GM12878 (cell line): ENCODE results near the gene NDUFA9. TPM values are rescaled to one million over a fixed set of nuclear protein-coding genes. Genes with fewer than 3 reads are reported as not detected.

Source experiments
- ATAC-seq: fragments of 200-7000 bp; cut with Tn5 transposase; 3 replicates; pipeline ENCODE4 v1.9.1; 2020; ENCODE audit warnings: mild to moderate bottlenecking, moderate library complexity
- BruUV-seq: library from RNA; stranded (reverse); fragments of 400-500 nt; replicated peaks from 2 replicates; lab custom pipeline; 2021; lab: Mats Ljungman, UMichigan
- CTCF ChIA-PET: fragments of 300-600 bp; sonication (Branson Sonifier 250); formaldehyde crosslinking; extraction: SDS; loops from one replicate; lab custom pipeline; 2021; ENCODE audit warnings: inconsistent platforms; lab: Yijun Ruan, JAX
- POLR2A ChIA-PET: fragments of 350-600 bp; formaldehyde crosslinking; extraction: SDS; loops from one replicate; lab custom pipeline; 2021; ENCODE audit warnings: inconsistent platforms; lab: Charles Lee
- RAD21 ChIA-PET: fragments of 300-600 bp; sonication (Branson Sonifier 250); formaldehyde crosslinking; loops from one replicate; lab custom pipeline; 2023; ENCODE audit warnings: antibody characterized with exemption; ENCODE audit not compliant: unreplicated experiment; lab: Charles Lee
- SMC1A ChIA-PET: fragments of 300-600 bp; sonication (Branson Sonifier 250); formaldehyde crosslinking; loops from one replicate; lab custom pipeline; 2023; ENCODE audit not compliant: unreplicated experiment, uncharacterized antibody; lab: Charles Lee
- DNase-seq: peaks from one replicate; pipeline ENCODE4 v3.0.0-alpha.2; 2011; ENCODE audit warnings: low read depth, low spot score
- FAIRE-seq: peaks from 3 replicates; lab custom pipeline; 2011; peaks lifted over from hg19 to GRCh38; lab: Jason Lieb, UNC
- H2AFZ ChIP-seq: 2 replicates; pipeline ENCODE4 v1.6.0; 2011; ENCODE audit warnings: low read depth, low read length, control low read depth; ENCODE audit not compliant: control insufficient read depth
- H3K27ac ChIP-seq: 2 replicates; pipeline ENCODE4 v1.5.1; 2011; ENCODE audit warnings: control low read depth; ENCODE audit not compliant: control insufficient read depth, insufficient read depth
- H3K27me3 ChIP-seq, 2 experiments: replicated peaks in 1 of 2; 2 replicates each; pipeline versions ENCODE4 v1.6.0 to v1.6.1; 2011; ENCODE audit warnings: low read length in 1 of 2; ENCODE audit not compliant: control insufficient read depth in 2 of 2, insufficient read depth in 2 of 2
- H3K36me3 ChIP-seq, 2 experiments: 2 replicates each; pipeline ENCODE4 v1.5.1; 2011; ENCODE audit warnings: low read length in 1 of 2; ENCODE audit not compliant: control insufficient read depth in 2 of 2, insufficient read depth in 2 of 2
- H3K4me1 ChIP-seq: 2 replicates; pipeline ENCODE4 v1.6.1; 2011; ENCODE audit warnings: mild to moderate bottlenecking, low read length, moderate library complexity, mixed read lengths; ENCODE audit not compliant: control insufficient read depth, insufficient read depth
- H3K4me2 ChIP-seq: 2 replicates; pipeline ENCODE4 v1.6.0; 2011; ENCODE audit warnings: control low read depth; ENCODE audit not compliant: control insufficient read depth, insufficient read depth
- H3K4me3 ChIP-seq: fragments of 200-600 bp; sonication (generic); 2 replicates; pipeline ENCODE4 v1.5.1; 2016
- H3K79me2 ChIP-seq: 2 replicates; pipeline ENCODE4 v1.6.0; 2011; ENCODE audit warnings: low read length; ENCODE audit not compliant: control insufficient read depth, insufficient read depth
- H3K9ac ChIP-seq: 2 replicates; pipeline ENCODE4 v1.8.0; 2011; ENCODE audit warnings: low read length, control low read depth, mixed read lengths; ENCODE audit not compliant: control insufficient read depth, insufficient read depth
- H3K9me3 ChIP-seq: replicated peaks from 3 replicates; pipeline ENCODE4 v1.5.1; 2011; ENCODE audit warnings: mild to moderate bottlenecking, low read length; ENCODE audit not compliant: control insufficient read depth, insufficient read depth
- H4K20me1 ChIP-seq: 2 replicates; pipeline ENCODE4 v1.6.0; 2011; ENCODE audit not compliant: control insufficient read depth, insufficient read depth
- BHLHE40 ChIP-seq, 2 experiments: fragments of 450-650 bp in 1 of 2; IDR thresholded peaks; 2 replicates each; pipeline ENCODE4 v1.6.1; 2011 to 2017; ENCODE audit warnings: low read depth in 2 of 2, borderline replicate concordance in 1 of 2, improper control_type of control experiment in 1 of 2, low read length in 1 of 2, mild to moderate bottlenecking in 1 of 2
- CHD2 ChIP-seq: IDR thresholded peaks from 2 replicates; pipeline ENCODE4 v1.6.1; 2011; ENCODE audit warnings: low read depth, low read length, improper control_type of control experiment, borderline replicate concordance
- GATAD2B ChIP-seq: fragments of 450-650 bp; conservative IDR thresholded peaks from 2 replicates; pipeline ENCODE4 v1.6.1; 2017; ENCODE audit warnings: low read depth, mild to moderate bottlenecking, moderate library complexity
- MTA2 ChIP-seq: fragments of 450-650 bp; IDR thresholded peaks from 2 replicates; pipeline ENCODE4 v1.6.1; 2016; ENCODE audit warnings: low read depth, mild to moderate bottlenecking, moderate library complexity
- NFYA ChIP-seq: IDR thresholded peaks from 2 replicates; pipeline ENCODE4 v1.6.1; 2011; ENCODE audit warnings: low read depth, mild to moderate bottlenecking, low read length, improper control_type of control experiment, borderline replicate concordance
- PBX3 ChIP-seq: IDR thresholded peaks from 2 replicates; pipeline ENCODE4 v1.6.1; 2011; ENCODE audit warnings: mild to moderate bottlenecking, low read depth, low read length, moderate library complexity; ENCODE audit not compliant: insufficient replicate concordance
- PKNOX1 ChIP-seq: fragments of 450-650 bp; IDR thresholded peaks from 2 replicates; pipeline ENCODE4 v1.6.1; 2016; ENCODE audit warnings: mild to moderate bottlenecking
- ZBTB11 ChIP-seq: fragments of 450-650 bp; formaldehyde crosslinking; IDR thresholded peaks from 2 replicates; pipeline ENCODE4 v1.5.0; 2022; ENCODE audit warnings: mild to moderate bottlenecking, missing genetic modification characterization
- WGBS: methylation state at CpG from one replicate; pipeline ENCODE4 v1.1.6; 2016; ENCODE audit warnings: low lambda C conversion rate; ENCODE audit not compliant: insufficient replicate concordance, insufficient coverage; ENCODE audit errors: missing lambda C conversion rate; 5-methylcytosine and 5-hydroxymethylcytosine counted together
- in situ Hi-C: fragments of 300-500 bp; cut with MboI; formaldehyde crosslinking; loops from 9 replicates; pipeline ENCODE4 v1.14.3; 2018; ENCODE audit warnings: mixed read lengths
- intact Hi-C: fragments of 100-400 bp; cut with micrococcal nuclease; formaldehyde crosslinking; loops from one replicate; pipeline ENCODE4 v1.14.2; 2022; ENCODE audit not compliant: unreplicated experiment
- polyA plus RNA-seq, 11 experiments: library from polyadenylated mRNA; depleted of rRNA in 4 of 11; unstranded in 6 of 11; stranded (reverse) in 5 of 11; fragments of >200 nt; fragmentation: Nextera tagmentation in 4 of 11; fragmentation: Illumina TruSeq in 1 of 11; extraction: Ambion mirVana in 4 of 11; extraction: Trizol in 1 of 11; gene quantifications; 1 replicate in 1 of 11; 2 replicates in 10 of 11; pipeline versions ENCODE4 v1.2.1 to v1.2.3, GENCODE V29; 2011 to 2016; ENCODE audit warnings: inconsistent platforms in 2 of 11, missing spikeins in 2 of 11, low read depth in 1 of 11
- total RNA-seq, 4 experiments: library from RNA; depleted of rRNA in 3 of 4; stranded (reverse); fragments of >200 nt in 3 of 4; fragmentation: Illumina TruSeq in 1 of 4; extraction: Trizol in 1 of 4; gene quantifications; 2 replicates each; pipeline versions ENCODE4 v1.2.1 to v1.2.3, GENCODE V29; 2013 to 2021

NDUFA9 gene
- total and polyA plus RNA-seq, 10 of the 15 experiments (the other 5 are each of a cell fraction or from before 2014, with no cell fraction given), result 95.2 to 472 (median 151) TPM

GRCh38 chr12:4665236-4665635 lies 16.3 kb downstream of the NDUFA9 start (continued):
- TF ChIP-seq ZBTB11 (no peak), CHD2 (no peak), GATAD2B (no peak), PKNOX1 (no peak), MTA2 (no peak), BHLHE40 (IDR thresholded peaks at IDR 0.05; ENCODE audit: borderline replicate concordance in 1 of 2, low read depth in 2 of 2, low read length in 1 of 2) (no peak)

- peaks cover 3 to 6% of the 10 kb centered on the region in 2 experiments; a peak in 2 of 4 replicates for H3K36me3 ChIP-seq
- H3K4me2 ChIP-seq, result no peak overlapping the region
- ATAC-seq (no peak), DNase-seq (no peak), FAIRE-seq (no peak)
- H3K9me3 ChIP-seq, result no peaks in the 10 kb centered on the region
- no peak for TF ChIP-seq PBX3
- TF ChIP-seq NFYA, result no peak
- ChIA-PET CTCF (interaction anchor here (0.6 kb wide), 1 partner anchor 794 kb away, joined by 3 read pairs; no protein-coding TSS in a partner anchor), RAD21 (no interaction called here), SMC1A (no interaction called here), POLR2A (no interaction called here)
- BruUV-seq, result no TSS peak
- H2AFZ ChIP-seq, result no peak overlapping the region
- no peaks in the 10 kb centered on the region for H3K79me2 ChIP-seq
- 100% methylated on average over 2 of the region's 2 CpGs for WGBS
- H3K4me1 ChIP-seq, result no peaks in the 10 kb centered on the region
- in situ Hi-C loops (no loop called here), intact Hi-C loops (no loop called here)
- no peak overlapping the region for H3K27ac ChIP-seq
- no peaks in the 10 kb centered on the region for H3K27me3 ChIP-seq
- no peaks in the 10 kb centered on the region for H4K20me1 ChIP-seq
- no peak overlapping the region for H3K4me3 ChIP-seq
- H3K9ac ChIP-seq, result no peak overlapping the region
Observed at GRCh38 chr12:4679711-4680110, 30.8 kb downstream of the NDUFA9 start.
